Spleen (tissue), 11 donors: Measurements from ENCODE around the gene AHI1. TPM values are rescaled to one million over a fixed set of nuclear protein-coding genes. Genes with fewer than 3 reads are reported as not detected.

Source experiments
- DNase-seq: peaks from one replicate; pipeline ENCODE4 v3.0.0-alpha.2; 2020
- H3K27ac ChIP-seq, 8 donors: fragments of 200-600 bp; sonication (generic) in 7 of 8; 1 replicate in 4 of 8; 2 replicates in 4 of 8; pipeline versions ENCODE4 v1.5.0 to v1.8.0; 2016 to 2021; ENCODE audit warnings: inconsistent platforms in 4 of 8, mild to moderate bottlenecking in 4 of 8, moderate library complexity in 1 of 8
- H3K27me3 ChIP-seq, 7 donors: fragments of 200-600 bp; sonication (generic) in 6 of 7; replicated peaks in 1 of 7; 1 replicate in 4 of 7; 2 replicates in 3 of 7; pipeline versions ENCODE4 v1.5.0 to v1.8.0; 2016 to 2021; ENCODE audit warnings: inconsistent platforms in 3 of 7, mild to moderate bottlenecking in 1 of 7
- H3K36me3 ChIP-seq, 6 donors: fragments of 200-600 bp; sonication (generic) in 5 of 6; 1 replicate in 4 of 6; 2 replicates in 2 of 6; pipeline versions ENCODE4 v1.5.0 to v1.8.0; 2016 to 2021; ENCODE audit warnings: inconsistent platforms in 2 of 6
- H3K4me1 ChIP-seq, 6 donors: fragments of 200-600 bp; sonication (generic) in 5 of 6; 1 replicate in 3 of 6; 2 replicates in 3 of 6; pipeline versions ENCODE4 v1.5.0 to v1.8.0; 2016 to 2021; ENCODE audit warnings: inconsistent platforms in 3 of 6
- H3K4me3 ChIP-seq, 8 donors: fragments of 200-600 bp; sonication (generic) in 7 of 8; 1 replicate in 4 of 8; 2 replicates in 4 of 8; pipeline versions ENCODE4 v1.5.0 to v1.8.0; 2016 to 2021; ENCODE audit warnings: inconsistent platforms in 4 of 8, mild to moderate bottlenecking in 4 of 8, moderate library complexity in 2 of 8
- H3K9me3 ChIP-seq, 8 donors: fragments of 200-600 bp; sonication (generic) in 7 of 8; 1 replicate in 4 of 8; 2 replicates in 4 of 8; pipeline versions ENCODE4 v1.5.0 to v1.8.0; 2016 to 2021; ENCODE audit warnings: inconsistent platforms in 4 of 8
- POLR2A ChIP-seq, 3 donors: fragments of 450-650 bp; IDR thresholded peaks; one replicate each; pipeline ENCODE4 v1.5.1; 2017; ENCODE audit warnings: antibody characterized with exemption in 3 of 3, mild to moderate bottlenecking in 1 of 3
- POLR2AphosphoS5 ChIP-seq, 3 donors: sonication (generic); formaldehyde crosslinking; IDR thresholded peaks; one replicate each; pipeline ENCODE4 v1.5.1; 2017; ENCODE audit warnings: antibody characterized with exemption in 3 of 3
- WGBS, 5 donors: extraction: QIAGEN DNeasy Blood & Tissue Kit in 3 of 5; methylation state at CpG; one replicate each; pipeline versions ENCODE4 v1.1.5 to v1.1.7; 2013 to 2018; 5-methylcytosine and 5-hydroxymethylcytosine counted together
- intact Hi-C: fragments of 100-400 bp; cut with DNase I; formaldehyde crosslinking; loops from one replicate; pipeline ENCODE4 v1.15.0; 2023; ENCODE audit warnings: low total_unique reads
- polyA plus RNA-seq, 3 donors: library from polyadenylated mRNA; stranded (reverse); fragments of 200-250 nt; gene quantifications; one replicate each; pipeline ENCODE4 v1.2.1, GENCODE V29; 2013
- total RNA-seq, 7 donors: library from RNA; depleted of rRNA in 3 of 7; stranded (reverse); fragments of >200 nt in 3 of 7; fragmentation: NEBNext Ultra II Directional in 4 of 7; extraction: Animal tissue kit (Norgen Biotek cat#: 25700) in 4 of 7; gene quantifications; one replicate each; pipeline versions ENCODE4 v1.1.0 to v1.2.1, GENCODE V29; 2016 to 2021
- TF ChIP-seq, protein P1 (sequence below), 11 experiments: fragments of 200-600 bp in 7 of 11; fragments of 450-650 bp in 4 of 11; sonication (generic) in 4 of 11; IDR thresholded peaks in 8 of 11; conservative IDR thresholded peaks in 3 of 11; 1 replicate in 7 of 11; 2 replicates in 4 of 11; pipeline versions ENCODE4 v1.4.0 to v1.8.0; 2016 to 2021; ENCODE audit warnings: antibody characterized with exemption in 11 of 11, inconsistent platforms in 4 of 11, mild to moderate bottlenecking in 1 of 11
- donor health status: healthy with polysubstance abuse.
- donor health status: DM: no; HTN: no; CAD: no; lungs with moderate emphysema.
- donor health status: DM: no; HTN: no; CAD: no.
- donor health status: Bipolar disorder and iron deficiency.
- donor health status: healthy.
- donor health status: DM: no; HTN: no; CAD: no.
- donor health status: DM: yes; HTN: yes; CAD: no.

The AHI1 gene
- total and polyA plus RNA-seq, 10 donors, result 3.6 to 21.8 (median 16.9) TPM

DNA sequence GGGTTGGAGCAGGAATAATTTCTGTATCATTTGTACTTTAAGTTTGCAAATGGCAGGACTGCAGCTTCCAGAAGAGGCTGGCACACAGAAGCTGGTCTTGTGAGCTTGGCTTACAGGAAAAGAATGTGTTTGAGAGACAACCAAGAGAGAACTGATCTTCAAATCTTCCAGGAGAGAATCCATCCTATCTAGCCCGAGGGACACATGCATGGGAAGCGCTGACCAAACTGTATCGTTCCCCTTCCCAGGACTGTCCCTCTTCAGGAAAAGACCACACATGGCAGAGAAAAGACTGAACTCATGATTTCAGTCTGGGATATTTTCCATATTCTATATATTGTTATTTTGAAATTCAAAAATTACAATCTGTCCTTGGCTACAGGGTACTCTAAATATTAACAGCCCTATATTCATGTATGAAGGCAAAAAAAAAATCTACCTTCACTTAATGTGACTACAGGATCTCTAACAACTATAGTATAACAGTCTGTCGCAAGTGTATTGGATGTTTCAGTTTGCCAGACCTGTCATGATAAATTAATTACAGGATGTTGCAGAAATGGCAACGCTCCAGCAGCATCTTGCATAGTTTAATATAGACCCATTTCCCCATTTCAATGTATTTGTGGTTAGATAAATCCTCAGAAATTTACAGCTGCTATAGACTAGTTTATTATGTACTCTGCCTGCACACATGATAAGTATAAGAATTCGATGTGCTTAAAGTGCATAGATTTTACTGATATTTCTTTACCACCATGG lies 217.0 kb downstream of the AHI1 start:
- Histone ChIP-seq H3K27me3 (no peaks in the 10 kb centered on the region), H3K4me1 (peaks cover 0 to 19% (median 0%) of the 10 kb centered on the region in 6 donors), H3K36me3 (peaks cover 0 to 5% (median 0%) of the 10 kb centered on the region in 6 donors), H3K9me3 (no peaks in the 10 kb centered on the region), H3K4me3 (no peak overlapping the region), H3K27ac (peak overlapping the region in 3 of 8 donors; percentile 5 to 45 (median 28))
- WGBS, 5 donors, result 29 to 41% (median 35%) methylated on average over 6 of the region's 6 CpGs
- intact Hi-C loops, result no loop called here
- TF ChIP-seq POLR2A (IDR thresholded peaks at IDR 0.05), result no peak
- TF ChIP-seq, protein P1, sequence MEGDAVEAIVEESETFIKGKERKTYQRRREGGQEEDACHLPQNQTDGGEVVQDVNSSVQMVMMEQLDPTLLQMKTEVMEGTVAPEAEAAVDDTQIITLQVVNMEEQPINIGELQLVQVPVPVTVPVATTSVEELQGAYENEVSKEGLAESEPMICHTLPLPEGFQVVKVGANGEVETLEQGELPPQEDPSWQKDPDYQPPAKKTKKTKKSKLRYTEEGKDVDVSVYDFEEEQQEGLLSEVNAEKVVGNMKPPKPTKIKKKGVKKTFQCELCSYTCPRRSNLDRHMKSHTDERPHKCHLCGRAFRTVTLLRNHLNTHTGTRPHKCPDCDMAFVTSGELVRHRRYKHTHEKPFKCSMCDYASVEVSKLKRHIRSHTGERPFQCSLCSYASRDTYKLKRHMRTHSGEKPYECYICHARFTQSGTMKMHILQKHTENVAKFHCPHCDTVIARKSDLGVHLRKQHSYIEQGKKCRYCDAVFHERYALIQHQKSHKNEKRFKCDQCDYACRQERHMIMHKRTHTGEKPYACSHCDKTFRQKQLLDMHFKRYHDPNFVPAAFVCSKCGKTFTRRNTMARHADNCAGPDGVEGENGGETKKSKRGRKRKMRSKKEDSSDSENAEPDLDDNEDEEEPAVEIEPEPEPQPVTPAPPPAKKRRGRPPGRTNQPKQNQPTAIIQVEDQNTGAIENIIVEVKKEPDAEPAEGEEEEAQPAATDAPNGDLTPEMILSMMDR (IDR thresholded peaks at IDR 0.05 in 8 of 11, conservative IDR thresholded peaks at IDR 0.05 in 3 of 11), result no peak
- TF ChIP-seq POLR2AphosphoS5 (IDR thresholded peaks at IDR 0.05), result no peak
- DNase-seq, result no peak

DNA sequence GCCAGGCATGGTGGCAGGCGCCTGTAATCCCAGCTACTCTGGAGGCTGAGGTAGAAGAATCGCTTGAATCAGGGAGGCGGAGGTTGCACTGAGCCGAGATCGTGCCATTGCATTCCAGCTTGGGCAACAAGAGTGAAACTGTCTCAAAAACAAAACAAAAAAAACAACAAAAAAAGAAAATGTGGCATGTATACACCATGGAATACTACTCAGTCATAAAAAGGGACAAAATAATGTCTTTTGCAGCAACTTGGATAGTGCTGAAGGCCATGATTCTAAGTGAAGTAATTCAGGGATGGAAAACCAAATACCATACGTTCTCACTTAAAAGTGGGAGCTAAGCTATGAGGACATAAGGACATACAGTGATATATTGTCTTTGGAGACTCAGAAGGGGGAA lies 220.1 kb downstream of the AHI1 start:
- WGBS, 5 donors, result 95 to 98% (median 97%) methylated on average over 6 of the region's 6 CpGs

DNA sequence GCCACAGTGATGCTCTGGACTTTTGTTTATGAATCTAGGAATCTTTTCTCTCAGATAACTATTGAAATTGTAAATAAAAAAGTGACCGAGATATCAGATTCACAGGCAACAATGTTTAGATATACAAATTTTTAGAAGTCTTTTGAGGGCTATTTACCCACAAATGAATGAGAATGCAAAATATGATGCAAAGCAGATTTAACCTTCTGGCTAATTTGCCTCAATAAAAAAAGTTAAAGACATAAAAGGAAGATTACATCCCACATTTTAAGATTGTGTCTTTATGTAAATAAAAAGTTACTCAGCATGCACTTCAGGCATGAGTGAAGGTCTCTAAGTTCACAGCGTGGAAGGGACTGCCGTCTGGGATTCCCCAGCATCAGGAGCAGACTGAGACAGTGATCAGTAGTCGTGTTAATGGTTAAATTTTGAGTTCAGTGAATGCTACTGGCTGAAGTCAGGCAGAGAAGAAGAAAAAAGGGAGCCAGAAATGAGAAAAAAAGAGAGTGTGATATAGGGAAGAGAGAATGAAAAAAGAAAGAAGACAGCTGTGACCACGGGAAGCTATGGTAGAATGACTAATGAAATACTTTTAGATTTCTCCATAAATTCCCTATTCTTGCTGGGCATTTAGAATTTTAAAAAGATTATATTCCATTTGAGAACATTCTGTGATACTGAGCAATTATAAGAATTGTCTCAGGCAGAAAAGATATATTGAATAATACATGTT lies 222.8 kb downstream of the AHI1 start:
- no peaks in the 10 kb centered on the region for H3K27me3 ChIP-seq
- intact Hi-C loops, result no loop called here
- no peaks in the 10 kb centered on the region for H3K36me3 ChIP-seq
- no peak overlapping the region for H3K27ac ChIP-seq
- peaks cover 0 to 10% (median 0%) of the 10 kb centered on the region in 6 donors for H3K4me1 ChIP-seq
- DNase-seq, result no peak
- 31 to 47% (median 46%) methylated on average over 5 of the region's 5 CpGs for WGBS, 5 donors
- H3K4me3 ChIP-seq, result no peak overlapping the region
- no peak for TF ChIP-seq POLR2AphosphoS5 (IDR thresholded peaks at IDR 0.05)
- TF ChIP-seq, protein P1 (IDR thresholded peaks at IDR 0.05 in 8 of 11, conservative IDR thresholded peaks at IDR 0.05 in 3 of 11), result no peak
- TF ChIP-seq POLR2A (IDR thresholded peaks at IDR 0.05), result no peak
- no peaks in the 10 kb centered on the region for H3K9me3 ChIP-seq

More for the DNA sequence above, 220.1 kb downstream of the AHI1 start:
- Histone ChIP-seq H3K4me3 (no peak overlapping the region), H3K4me1 (peaks cover 0 to 19% (median 0%) of the 10 kb centered on the region in 6 donors), H3K9me3 (no peaks in the 10 kb centered on the region), H3K27me3 (no peaks in the 10 kb centered on the region), H3K27ac (no peak overlapping the region), H3K36me3 (no peaks in the 10 kb centered on the region)
- intact Hi-C loops, result no loop called here
- TF ChIP-seq POLR2AphosphoS5 (IDR thresholded peaks at IDR 0.05), result no peak
- no peak for DNase-seq

DNA sequence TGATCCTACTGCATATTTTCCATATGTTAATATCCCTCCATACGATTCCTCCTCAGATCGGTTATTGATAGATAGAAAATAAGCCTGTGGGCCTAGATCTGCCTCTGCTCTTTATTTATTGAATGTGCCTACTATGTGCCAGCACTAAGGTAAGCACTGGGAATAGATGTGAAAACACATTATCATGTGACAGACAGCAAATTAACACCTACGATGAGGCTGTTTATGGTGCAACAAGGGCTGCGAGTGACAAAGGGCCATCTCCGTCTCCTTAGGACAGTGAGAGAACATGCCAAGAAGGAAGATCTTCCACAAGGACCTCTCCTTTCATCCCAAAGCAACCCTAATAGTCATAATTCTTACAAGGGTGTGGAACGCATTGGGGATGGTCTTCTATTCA lies 225.9 kb downstream of the AHI1 start:
- TF ChIP-seq POLR2AphosphoS5 (IDR thresholded peaks at IDR 0.05) (no peak), POLR2A (IDR thresholded peaks at IDR 0.05) (no peak)
- TF ChIP-seq, protein P1 (IDR thresholded peaks at IDR 0.05 in 8 of 11, conservative IDR thresholded peaks at IDR 0.05 in 3 of 11), result no peak
- H3K36me3 ChIP-seq, result no peaks in the 10 kb centered on the region
- H3K4me1 ChIP-seq, result peaks cover 0 to 10% (median 0%) of the 10 kb centered on the region in 6 donors
- H3K9me3 ChIP-seq, result no peaks in the 10 kb centered on the region
- no peak for DNase-seq
- WGBS, 5 donors, result 79 to 95% (median 86%) methylated on average over 6 of the region's 6 CpGs
- intact Hi-C loops, result no loop called here
- H3K4me3 ChIP-seq, result no peak overlapping the region
- no peak overlapping the region for H3K27ac ChIP-seq
- H3K27me3 ChIP-seq, result no peaks in the 10 kb centered on the region
